ENCODE measurements around the gene TPCN1.

- TF ChIP-seq, protein P1, sequence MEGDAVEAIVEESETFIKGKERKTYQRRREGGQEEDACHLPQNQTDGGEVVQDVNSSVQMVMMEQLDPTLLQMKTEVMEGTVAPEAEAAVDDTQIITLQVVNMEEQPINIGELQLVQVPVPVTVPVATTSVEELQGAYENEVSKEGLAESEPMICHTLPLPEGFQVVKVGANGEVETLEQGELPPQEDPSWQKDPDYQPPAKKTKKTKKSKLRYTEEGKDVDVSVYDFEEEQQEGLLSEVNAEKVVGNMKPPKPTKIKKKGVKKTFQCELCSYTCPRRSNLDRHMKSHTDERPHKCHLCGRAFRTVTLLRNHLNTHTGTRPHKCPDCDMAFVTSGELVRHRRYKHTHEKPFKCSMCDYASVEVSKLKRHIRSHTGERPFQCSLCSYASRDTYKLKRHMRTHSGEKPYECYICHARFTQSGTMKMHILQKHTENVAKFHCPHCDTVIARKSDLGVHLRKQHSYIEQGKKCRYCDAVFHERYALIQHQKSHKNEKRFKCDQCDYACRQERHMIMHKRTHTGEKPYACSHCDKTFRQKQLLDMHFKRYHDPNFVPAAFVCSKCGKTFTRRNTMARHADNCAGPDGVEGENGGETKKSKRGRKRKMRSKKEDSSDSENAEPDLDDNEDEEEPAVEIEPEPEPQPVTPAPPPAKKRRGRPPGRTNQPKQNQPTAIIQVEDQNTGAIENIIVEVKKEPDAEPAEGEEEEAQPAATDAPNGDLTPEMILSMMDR (IDR thresholded peaks at IDR 0.05; ENCODE audit: poor library complexity): no peak
- TF ChIP-seq EZH2 (IDR thresholded peaks at IDR 0.05; ENCODE audit: borderline replicate concordance): no peak
- TF ChIP-seq EZH2phosphoT487 (IDR thresholded peaks at IDR 0.05; ENCODE audit: low read depth, severe bottlenecking, unreplicated experiment): no peak
Measured at GRCh38 chr12:113297621-113298471, 76.6 kb downstream of the TPCN1 start.

Data from hepatocyte (in vitro differentiated cells).